GM12878 (cell line): ENCODE results near the gene FXYD6. TPM values are rescaled to one million over a fixed set of nuclear protein-coding genes. Genes with fewer than 3 reads are reported as not detected.

ENCODE experiments used
- ATAC-seq: fragments of 200-7000 bp; cut with Tn5 transposase; 3 replicates; pipeline ENCODE4 v1.9.1; 2020; ENCODE audit warnings: mild to moderate bottlenecking, moderate library complexity
- BruUV-seq: library from RNA; stranded (reverse); fragments of 400-500 nt; replicated peaks from 2 replicates; lab custom pipeline; 2021; lab: Mats Ljungman, UMichigan
- CTCF ChIA-PET: fragments of 300-600 bp; sonication (Branson Sonifier 250); formaldehyde crosslinking; extraction: SDS; loops from one replicate; lab custom pipeline; 2021; ENCODE audit warnings: inconsistent platforms; lab: Yijun Ruan, JAX
- POLR2A ChIA-PET: fragments of 350-600 bp; formaldehyde crosslinking; extraction: SDS; loops from one replicate; lab custom pipeline; 2021; ENCODE audit warnings: inconsistent platforms; lab: Charles Lee
- RAD21 ChIA-PET: fragments of 300-600 bp; sonication (Branson Sonifier 250); formaldehyde crosslinking; loops from one replicate; lab custom pipeline; 2023; ENCODE audit warnings: antibody characterized with exemption; ENCODE audit not compliant: unreplicated experiment; lab: Charles Lee
- SMC1A ChIA-PET: fragments of 300-600 bp; sonication (Branson Sonifier 250); formaldehyde crosslinking; loops from one replicate; lab custom pipeline; 2023; ENCODE audit not compliant: unreplicated experiment, uncharacterized antibody; lab: Charles Lee
- DNase-seq: peaks from one replicate; pipeline ENCODE4 v3.0.0-alpha.2; 2011; ENCODE audit warnings: low read depth, low spot score
- FAIRE-seq: peaks from 3 replicates; lab custom pipeline; 2011; peaks lifted over from hg19 to GRCh38; lab: Jason Lieb, UNC
- H2AFZ ChIP-seq: 2 replicates; pipeline ENCODE4 v1.6.0; 2011; ENCODE audit warnings: low read depth, low read length, control low read depth; ENCODE audit not compliant: control insufficient read depth
- H3K27ac ChIP-seq: 2 replicates; pipeline ENCODE4 v1.5.1; 2011; ENCODE audit warnings: control low read depth; ENCODE audit not compliant: control insufficient read depth, insufficient read depth
- H3K27me3 ChIP-seq, 2 experiments: replicated peaks in 1 of 2; 2 replicates each; pipeline versions ENCODE4 v1.6.0 to v1.6.1; 2011; ENCODE audit warnings: low read length in 1 of 2; ENCODE audit not compliant: control insufficient read depth in 2 of 2, insufficient read depth in 2 of 2
- H3K36me3 ChIP-seq, 2 experiments: 2 replicates each; pipeline ENCODE4 v1.5.1; 2011; ENCODE audit warnings: low read length in 1 of 2; ENCODE audit not compliant: control insufficient read depth in 2 of 2, insufficient read depth in 2 of 2
- H3K4me1 ChIP-seq: 2 replicates; pipeline ENCODE4 v1.6.1; 2011; ENCODE audit warnings: mild to moderate bottlenecking, low read length, moderate library complexity, mixed read lengths; ENCODE audit not compliant: control insufficient read depth, insufficient read depth
- H3K4me2 ChIP-seq: 2 replicates; pipeline ENCODE4 v1.6.0; 2011; ENCODE audit warnings: control low read depth; ENCODE audit not compliant: control insufficient read depth, insufficient read depth
- H3K4me3 ChIP-seq: fragments of 200-600 bp; sonication (generic); 2 replicates; pipeline ENCODE4 v1.5.1; 2016
- H3K79me2 ChIP-seq: 2 replicates; pipeline ENCODE4 v1.6.0; 2011; ENCODE audit warnings: low read length; ENCODE audit not compliant: control insufficient read depth, insufficient read depth
- H3K9ac ChIP-seq: 2 replicates; pipeline ENCODE4 v1.8.0; 2011; ENCODE audit warnings: low read length, control low read depth, mixed read lengths; ENCODE audit not compliant: control insufficient read depth, insufficient read depth
- H3K9me3 ChIP-seq: replicated peaks from 3 replicates; pipeline ENCODE4 v1.5.1; 2011; ENCODE audit warnings: mild to moderate bottlenecking, low read length; ENCODE audit not compliant: control insufficient read depth, insufficient read depth
- H4K20me1 ChIP-seq: 2 replicates; pipeline ENCODE4 v1.6.0; 2011; ENCODE audit not compliant: control insufficient read depth, insufficient read depth
- BMI1 ChIP-seq: fragments of 450-650 bp; IDR thresholded peaks from 2 replicates; pipeline ENCODE4 v1.6.1; 2016; ENCODE audit warnings: mild to moderate bottlenecking, moderate library complexity, borderline replicate concordance
- CBX5 ChIP-seq: sonication (generic); IDR thresholded peaks from 2 replicates; pipeline ENCODE4 v1.6.1; 2016; ENCODE audit warnings: low read depth, moderate library complexity, mild to moderate bottlenecking, inconsistent platforms
- CHD1 ChIP-seq: IDR thresholded peaks from 2 replicates; pipeline ENCODE4 v1.6.1; 2012; ENCODE audit warnings: low read depth, low read length, improper control_type of control experiment
- CREM ChIP-seq: IDR thresholded peaks from 2 replicates; pipeline ENCODE4 v1.6.1; 2014; ENCODE audit warnings: antibody characterized with exemption, low read depth
- IKZF1 ChIP-seq: fragments of 450-650 bp; conservative IDR thresholded peaks from 2 replicates; pipeline ENCODE4 v1.6.1; 2017; ENCODE audit warnings: antibody characterized with exemption, mild to moderate bottlenecking
- MXI1 ChIP-seq: fragments of 150-350 bp; IDR thresholded peaks from 2 replicates; pipeline ENCODE4 v1.6.1; 2011; ENCODE audit warnings: low read depth, mild to moderate bottlenecking, inconsistent platforms, low read length, improper control_type of control experiment
- MYC ChIP-seq: IDR thresholded peaks from 2 replicates; pipeline ENCODE4 v1.6.1; 2011; ENCODE audit warnings: mild to moderate bottlenecking, low read length, moderate library complexity, inconsistent platforms; ENCODE audit not compliant: insufficient read depth, insufficient replicate concordance, insufficient read length, severe bottlenecking
- NFXL1 ChIP-seq: fragments of 450-650 bp; IDR thresholded peaks from 2 replicates; pipeline ENCODE4 v1.6.1; 2017; ENCODE audit warnings: antibody characterized with exemption, mild to moderate bottlenecking, borderline replicate concordance
- NFYA ChIP-seq: IDR thresholded peaks from 2 replicates; pipeline ENCODE4 v1.6.1; 2011; ENCODE audit warnings: low read depth, mild to moderate bottlenecking, low read length, improper control_type of control experiment, borderline replicate concordance
- NR2C2 ChIP-seq: IDR thresholded peaks from 2 replicates; pipeline ENCODE4 v1.6.1; 2011; ENCODE audit warnings: borderline replicate concordance, low read depth; ENCODE audit not compliant: control insufficient read depth, insufficient read length
- RELA ChIP-seq: fragments of 450-650 bp; IDR thresholded peaks from 2 replicates; pipeline ENCODE4 v1.8.0; 2014; ENCODE audit warnings: borderline replicate concordance; ENCODE audit not compliant: partially characterized antibody
- RUNX3 ChIP-seq: IDR thresholded peaks from 2 replicates; pipeline ENCODE4 v1.6.1; 2012; ENCODE audit warnings: low read length, inconsistent platforms
- TCF12 ChIP-seq: IDR thresholded peaks from 2 replicates; pipeline ENCODE4 v1.6.1; 2011; ENCODE audit warnings: low read depth, mild to moderate bottlenecking, low read length
- ZNF24 ChIP-seq: fragments of 450-650 bp; IDR thresholded peaks from 2 replicates; pipeline ENCODE4 v1.6.1; 2017; ENCODE audit warnings: antibody characterized with exemption, mild to moderate bottlenecking
- ZNF384 ChIP-seq: IDR thresholded peaks from 2 replicates; pipeline ENCODE4 v1.6.1; 2012; ENCODE audit warnings: low read depth, mild to moderate bottlenecking, low read length, improper control_type of control experiment, borderline replicate concordance
- ZNF622 ChIP-seq: fragments of 450-650 bp; IDR thresholded peaks from 2 replicates; pipeline ENCODE4 v1.6.1; 2017; ENCODE audit warnings: mild to moderate bottlenecking, inconsistent platforms
- WGBS: methylation state at CpG from one replicate; pipeline ENCODE4 v1.1.6; 2016; ENCODE audit warnings: low lambda C conversion rate; ENCODE audit not compliant: insufficient replicate concordance, insufficient coverage; ENCODE audit errors: missing lambda C conversion rate; 5-methylcytosine and 5-hydroxymethylcytosine counted together
- in situ Hi-C: fragments of 300-500 bp; cut with MboI; formaldehyde crosslinking; loops from 9 replicates; pipeline ENCODE4 v1.14.3; 2018; ENCODE audit warnings: mixed read lengths
- intact Hi-C: fragments of 100-400 bp; cut with micrococcal nuclease; formaldehyde crosslinking; loops from one replicate; pipeline ENCODE4 v1.14.2; 2022; ENCODE audit not compliant: unreplicated experiment
- polyA plus RNA-seq, 11 experiments: library from polyadenylated mRNA; depleted of rRNA in 4 of 11; unstranded in 6 of 11; stranded (reverse) in 5 of 11; fragments of >200 nt; fragmentation: Nextera tagmentation in 4 of 11; fragmentation: Illumina TruSeq in 1 of 11; extraction: Ambion mirVana in 4 of 11; extraction: Trizol in 1 of 11; gene quantifications; 1 replicate in 1 of 11; 2 replicates in 10 of 11; pipeline versions ENCODE4 v1.2.1 to v1.2.3, GENCODE V29; 2011 to 2016; ENCODE audit warnings: inconsistent platforms in 2 of 11, missing spikeins in 2 of 11, low read depth in 1 of 11
- total RNA-seq, 4 experiments: library from RNA; depleted of rRNA in 3 of 4; stranded (reverse); fragments of >200 nt in 3 of 4; fragmentation: Illumina TruSeq in 1 of 4; extraction: Trizol in 1 of 4; gene quantifications; 2 replicates each; pipeline versions ENCODE4 v1.2.1 to v1.2.3, GENCODE V29; 2013 to 2021
- TF ChIP-seq, protein P1 (sequence below): fragments of 150-350 bp; IDR thresholded peaks from 2 replicates; pipeline ENCODE4 v1.6.1; 2014; ENCODE audit warnings: mild to moderate bottlenecking, low read depth, low read length
- TF ChIP-seq, protein P2 (sequence below): fragments of 450-650 bp; formaldehyde crosslinking; IDR thresholded peaks from 2 replicates; pipeline ENCODE4 v1.5.0; 2022; ENCODE audit warnings: mild to moderate bottlenecking, missing genetic modification characterization

The FXYD6 gene
- total and polyA plus RNA-seq, 10 of the 15 experiments (the other 5 are each of a cell fraction or from before 2014, with no cell fraction given), result 0.09 to 2.0 (median 0.23) TPM; not detected in 2

DNA sequence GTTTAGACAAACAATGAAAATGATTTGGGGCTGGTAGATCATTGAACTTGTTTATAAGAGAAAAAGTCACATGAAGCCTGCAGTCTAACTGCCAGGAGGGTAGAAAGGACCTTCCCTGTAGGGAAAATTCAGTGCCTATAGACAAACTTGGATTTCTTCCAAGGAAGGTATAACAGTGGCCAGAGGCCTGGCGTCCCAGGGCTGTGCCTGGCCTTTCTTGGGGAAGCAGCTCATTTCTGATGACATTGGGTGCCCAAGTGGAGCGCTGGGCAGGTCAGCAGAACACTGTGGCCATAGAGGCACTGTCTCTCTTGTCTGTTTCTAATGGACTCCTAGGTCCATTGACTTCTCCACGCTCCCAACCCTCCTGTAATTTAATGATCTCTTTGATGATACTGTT is 6.6 kb upstream of the FXYD6 start (continued):
- TF ChIP-seq RELA (no peak), BMI1 (no peak), RUNX3 (no peak), NR2C2 (no peak)
- TF ChIP-seq, all 136 proteins: peak for 0

DNA sequence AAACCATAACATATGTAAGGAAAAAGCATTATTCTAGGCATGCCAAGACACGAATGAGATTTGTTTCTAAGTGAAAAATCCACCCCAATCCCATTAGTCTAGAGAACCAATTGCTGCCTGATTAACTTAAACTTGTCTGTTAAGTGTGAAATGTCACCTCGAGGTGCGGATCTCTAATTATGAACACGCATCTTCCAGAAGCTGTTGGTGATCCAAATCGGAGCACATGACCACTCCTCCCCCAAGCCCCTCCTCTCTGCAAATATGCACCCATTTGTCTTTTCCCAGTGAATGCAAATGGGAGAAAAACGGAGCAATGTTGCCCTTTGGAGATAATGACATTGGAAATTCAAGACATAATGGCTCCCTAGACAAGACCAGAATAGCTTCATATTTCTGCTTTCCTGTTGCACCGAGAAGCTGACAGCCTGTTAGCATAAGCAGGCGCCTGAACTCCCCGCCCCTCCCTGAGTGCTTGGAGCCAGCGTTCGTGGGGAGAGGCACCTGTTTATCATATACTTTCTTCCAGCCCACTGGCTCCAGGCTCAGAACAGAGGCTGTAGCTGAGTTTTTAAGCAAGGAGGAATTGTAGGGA is 6.0 kb upstream of the FXYD6 start:
- POLR2A ChIA-PET, result no interaction called here
- RAD21 ChIA-PET, result no interaction called here
- no peaks in the 10 kb centered on the region; the same call in 1 of the 2 replicates for H4K20me1 ChIP-seq
- H3K4me1 ChIP-seq, result no peaks in the 10 kb centered on the region
- CTCF ChIA-PET, result interaction anchor here (0.6 kb wide), 1 partner anchor 22 kb away, joined by 3 read pairs; no protein-coding TSS in a partner anchor
- TF ChIP-seq, protein P1, sequence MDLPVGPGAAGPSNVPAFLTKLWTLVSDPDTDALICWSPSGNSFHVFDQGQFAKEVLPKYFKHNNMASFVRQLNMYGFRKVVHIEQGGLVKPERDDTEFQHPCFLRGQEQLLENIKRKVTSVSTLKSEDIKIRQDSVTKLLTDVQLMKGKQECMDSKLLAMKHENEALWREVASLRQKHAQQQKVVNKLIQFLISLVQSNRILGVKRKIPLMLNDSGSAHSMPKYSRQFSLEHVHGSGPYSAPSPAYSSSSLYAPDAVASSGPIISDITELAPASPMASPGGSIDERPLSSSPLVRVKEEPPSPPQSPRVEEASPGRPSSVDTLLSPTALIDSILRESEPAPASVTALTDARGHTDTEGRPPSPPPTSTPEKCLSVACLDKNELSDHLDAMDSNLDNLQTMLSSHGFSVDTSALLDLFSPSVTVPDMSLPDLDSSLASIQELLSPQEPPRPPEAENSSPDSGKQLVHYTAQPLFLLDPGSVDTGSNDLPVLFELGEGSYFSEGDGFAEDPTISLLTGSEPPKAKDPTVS, result no peak
- TF ChIP-seq ZNF384 (no peak), IKZF1 (no peak), CBX5 (no peak), MYC (no peak), MXI1 (no peak), ZNF622 (no peak), CHD1 (no peak), CREM (no peak), NFXL1 (no peak), ZNF24 (no peak), TCF12 (no peak), NFYA (no peak)
- TF ChIP-seq, protein P2, sequence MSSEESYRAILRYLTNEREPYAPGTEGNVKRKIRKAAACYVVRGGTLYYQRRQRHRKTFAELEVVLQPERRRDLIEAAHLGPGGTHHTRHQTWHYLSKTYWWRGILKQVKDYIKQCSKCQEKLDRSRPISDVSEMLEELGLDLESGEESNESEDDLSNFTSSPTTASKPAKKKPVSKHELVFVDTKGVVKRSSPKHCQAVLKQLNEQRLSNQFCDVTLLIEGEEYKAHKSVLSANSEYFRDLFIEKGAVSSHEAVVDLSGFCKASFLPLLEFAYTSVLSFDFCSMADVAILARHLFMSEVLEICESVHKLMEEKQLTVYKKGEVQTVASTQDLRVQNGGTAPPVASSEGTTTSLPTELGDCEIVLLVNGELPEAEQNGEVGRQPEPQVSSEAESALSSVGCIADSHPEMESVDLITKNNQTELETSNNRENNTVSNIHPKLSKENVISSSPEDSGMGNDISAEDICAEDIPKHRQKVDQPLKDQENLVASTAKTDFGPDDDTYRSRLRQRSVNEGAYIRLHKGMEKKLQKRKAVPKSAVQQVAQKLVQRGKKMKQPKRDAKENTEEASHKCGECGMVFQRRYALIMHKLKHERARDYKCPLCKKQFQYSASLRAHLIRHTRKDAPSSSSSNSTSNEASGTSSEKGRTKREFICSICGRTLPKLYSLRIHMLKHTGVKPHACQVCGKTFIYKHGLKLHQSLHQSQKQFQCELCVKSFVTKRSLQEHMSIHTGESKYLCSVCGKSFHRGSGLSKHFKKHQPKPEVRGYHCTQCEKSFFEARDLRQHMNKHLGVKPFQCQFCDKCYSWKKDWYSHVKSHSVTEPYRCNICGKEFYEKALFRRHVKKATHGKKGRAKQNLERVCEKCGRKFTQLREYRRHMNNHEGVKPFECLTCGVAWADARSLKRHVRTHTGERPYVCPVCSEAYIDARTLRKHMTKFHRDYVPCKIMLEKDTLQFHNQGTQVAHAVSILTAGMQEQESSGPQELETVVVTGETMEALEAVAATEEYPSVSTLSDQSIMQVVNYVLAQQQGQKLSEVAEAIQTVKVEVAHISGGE (CRISPR knock-in tag), result no peak
- TF ChIP-seq, all 136 proteins: peak for 0
- Histone ChIP-seq H3K9ac (no peak overlapping the region), H3K4me2 (no peak overlapping the region), H3K4me3 (no peak overlapping the region), H3K27me3 (peaks cover 9 to 11% of the 10 kb centered on the region in 2 experiments; a peak in 3 of 4 replicates), H3K36me3 (no peaks in the 10 kb centered on the region), H2AFZ (no peak overlapping the region), H3K27ac (no peak overlapping the region), H3K9me3 (no peaks in the 10 kb centered on the region), H3K79me2 (no peaks in the 10 kb centered on the region)
- BruUV-seq, result no TSS peak
- no peak for DNase-seq
- 17% methylated on average over 11 of the region's 11 CpGs for WGBS
- intact Hi-C loops, result no loop called here
- no peak for FAIRE-seq
- in situ Hi-C loops, result no loop called here
- no peak for ATAC-seq
- SMC1A ChIA-PET, result no interaction called here
